ENCODE measurements around the gene AUTS2.

Gene AUTS2

DNA sequence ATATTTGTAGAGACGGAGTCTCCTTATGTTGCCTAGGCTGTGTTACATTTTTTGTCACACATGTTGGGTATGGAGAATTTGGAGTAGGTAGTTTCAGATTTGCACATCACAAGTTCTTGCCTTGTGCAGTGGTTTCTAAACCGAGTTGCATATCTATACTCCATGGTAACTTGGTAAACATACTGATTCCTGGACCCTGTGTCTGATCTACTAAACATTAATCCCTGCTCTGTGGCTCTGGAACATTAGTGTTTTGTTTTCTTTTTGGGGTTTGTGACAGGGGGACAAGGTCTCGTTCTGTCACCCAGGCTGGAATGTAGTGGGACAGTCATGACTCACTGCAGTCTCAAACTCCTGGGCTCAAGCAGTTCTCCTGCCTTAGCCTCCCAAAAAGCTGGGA is 24.7 kb downstream of the AUTS2 start:
- TF ChIP-seq CTCF (IDR thresholded peaks at IDR 0.05): no peak
- no peaks in the 10 kb centered on the region for H3K36me3 ChIP-seq
- H3K27me3 ChIP-seq: no peaks in the 10 kb centered on the region
- no peaks in the 10 kb centered on the region for H3K9me3 ChIP-seq
- H3K27ac ChIP-seq: no peak overlapping the region
- H3K4me3 ChIP-seq (ENCODE audit: low read depth in 1 of 2, low read length in 1 of 2): no peak overlapping the region
- H3K4me1 ChIP-seq (ENCODE audit: control insufficient read depth in 1 of 2, insufficient read depth in 1 of 2, low read depth in 1 of 2, low read length in 1 of 2): peaks cover 0 to 2% of the 10 kb centered on the region in 2 experiments

DNA sequence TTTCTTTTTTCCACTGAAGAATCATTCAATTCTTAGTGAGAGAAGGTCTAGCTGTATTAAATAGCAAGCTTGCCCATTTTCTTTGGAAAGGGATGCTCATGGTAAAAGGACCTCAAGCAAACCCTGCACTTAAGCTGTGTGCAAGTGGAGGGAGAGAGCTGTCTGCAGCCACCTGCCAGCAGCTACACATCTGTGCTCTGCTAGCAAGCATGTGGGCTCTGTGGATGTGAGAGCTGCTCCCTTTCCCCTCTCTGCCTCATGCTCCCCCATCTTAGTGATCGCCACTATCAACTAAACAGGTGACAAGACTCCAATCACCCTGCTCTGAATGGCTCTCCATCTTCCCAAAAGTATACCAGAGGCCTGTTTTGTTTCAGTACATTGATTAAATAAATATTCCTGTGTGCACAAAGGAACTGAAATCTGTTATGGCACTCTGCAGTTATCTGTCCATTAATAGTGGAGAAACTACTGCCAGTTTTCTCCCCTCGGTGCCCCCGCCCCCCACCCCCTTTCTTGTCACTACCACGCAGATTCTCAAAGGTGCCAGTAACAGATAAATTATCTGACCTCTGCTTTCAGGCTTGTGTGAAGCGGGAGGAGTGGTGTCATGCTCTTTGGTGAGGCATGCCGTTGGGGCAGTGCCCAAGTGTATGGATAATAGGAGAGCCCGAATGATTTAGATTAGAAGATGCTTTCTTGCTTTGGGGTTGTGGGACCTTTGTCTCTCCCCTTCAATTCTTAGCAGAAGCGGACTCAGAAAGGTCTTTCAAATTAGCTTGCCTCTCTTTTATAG is 26.4 kb downstream of the AUTS2 start:
- Histone ChIP-seq H3K9me3 (no peaks in the 10 kb centered on the region), H3K27me3 (no peaks in the 10 kb centered on the region), H3K4me1 (ENCODE audit: control insufficient read depth in 1 of 2, insufficient read depth in 1 of 2, low read depth in 1 of 2, low read length in 1 of 2) (peaks cover 10 to 14% of the 10 kb centered on the region in 2 experiments), H3K36me3 (no peaks in the 10 kb centered on the region), H3K4me3 (ENCODE audit: low read depth in 1 of 2, low read length in 1 of 2) (no peak overlapping the region), H3K27ac (no peak overlapping the region)
- TF ChIP-seq CTCF (IDR thresholded peaks at IDR 0.05): no peak

GRCh38 chr7:69625238-69625637 is 27.0 kb downstream of the AUTS2 start:
- no peak overlapping the region for H3K4me3 ChIP-seq (ENCODE audit: low read depth in 1 of 2, low read length in 1 of 2)
- H3K36me3 ChIP-seq: no peaks in the 10 kb centered on the region
- no peak overlapping the region for H3K27ac ChIP-seq
- no peaks in the 10 kb centered on the region for H3K27me3 ChIP-seq
- H3K4me1 ChIP-seq (ENCODE audit: control insufficient read depth in 1 of 2, insufficient read depth in 1 of 2, low read depth in 1 of 2, low read length in 1 of 2): peaks cover 10 to 14% of the 10 kb centered on the region in 2 experiments
- no peak for TF ChIP-seq CTCF (IDR thresholded peaks at IDR 0.05)
- no peaks in the 10 kb centered on the region for H3K9me3 ChIP-seq

DNA sequence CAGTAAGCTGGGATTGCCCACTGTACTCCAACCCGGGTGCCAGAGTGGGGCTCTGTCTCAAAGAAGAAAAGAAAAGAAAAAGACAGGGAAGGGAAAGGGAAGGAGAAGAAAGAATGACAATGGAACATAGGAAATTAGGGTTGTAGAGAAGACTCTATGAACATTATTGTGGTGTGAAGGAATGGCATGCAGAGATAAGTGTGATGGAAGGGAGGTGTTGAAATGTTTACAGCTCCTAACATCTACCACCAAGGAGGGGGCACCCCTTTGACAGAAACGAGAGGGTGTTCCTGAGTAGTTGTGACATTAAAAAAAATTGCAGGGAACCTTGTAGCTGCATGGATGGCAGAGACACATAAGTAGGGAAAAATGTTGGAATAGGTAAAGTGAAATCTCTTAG is 27.5 kb downstream of the AUTS2 start:
- Histone ChIP-seq H3K9me3 (no peaks in the 10 kb centered on the region), H3K27ac (no peak overlapping the region), H3K36me3 (no peaks in the 10 kb centered on the region), H3K4me1 (ENCODE audit: control insufficient read depth in 1 of 2, insufficient read depth in 1 of 2, low read depth in 1 of 2, low read length in 1 of 2) (peaks cover 10 to 14% of the 10 kb centered on the region in 2 experiments), H3K27me3 (no peaks in the 10 kb centered on the region), H3K4me3 (ENCODE audit: low read depth in 1 of 2, low read length in 1 of 2) (no peak overlapping the region)
- TF ChIP-seq CTCF (IDR thresholded peaks at IDR 0.05): no peak

DNA sequence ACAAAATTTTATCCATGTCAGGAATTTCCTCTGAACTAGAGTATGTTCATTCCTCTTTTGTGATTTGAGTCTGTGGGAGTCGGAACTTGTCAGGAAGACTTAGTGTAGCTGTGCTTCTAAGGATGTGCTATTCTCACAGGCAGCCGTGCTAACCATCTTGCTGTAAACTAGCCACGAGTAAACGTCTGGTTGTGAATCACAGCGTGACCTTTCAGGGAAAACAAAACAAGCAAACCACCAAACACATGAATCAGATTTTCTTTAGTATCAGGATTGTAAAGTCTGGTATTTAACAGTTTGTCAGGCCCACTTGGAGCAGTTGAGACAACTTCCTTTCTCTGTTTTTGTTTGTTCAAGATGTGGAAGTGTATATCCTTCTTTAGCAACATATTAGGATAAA is 32.0 kb downstream of the AUTS2 start:
- Histone ChIP-seq H3K9me3 (no peaks in the 10 kb centered on the region), H3K4me1 (ENCODE audit: control insufficient read depth in 1 of 2, insufficient read depth in 1 of 2, low read depth in 1 of 2, low read length in 1 of 2) (peaks cover 10 to 14% of the 10 kb centered on the region in 2 experiments), H3K36me3 (no peaks in the 10 kb centered on the region), H3K27ac (no peak overlapping the region), H3K27me3 (no peaks in the 10 kb centered on the region), H3K4me3 (ENCODE audit: low read depth in 1 of 2, low read length in 1 of 2) (no peak overlapping the region)
- TF ChIP-seq CTCF (IDR thresholded peaks at IDR 0.05): no peak

Data from neutrophil (primary cell).